Keratinocyte (primary cell): ENCODE results near the gene MCM3AP. TPM values are rescaled to one million over a fixed set of nuclear protein-coding genes. Genes with fewer than 3 reads are reported as not detected.

Experiments
- DNase-seq: peaks from one replicate; pipeline ENCODE4 v3.0.0-alpha.2; 2011; ENCODE audit warnings: low read depth, missing footprints, low spot score
- FAIRE-seq: peaks from 2 replicates; lab custom pipeline; 2011; peaks lifted over from hg19 to GRCh38; lab: Jason Lieb, UNC
- H2AFZ ChIP-seq: 2 replicates; pipeline ENCODE4 v1.6.0; 2012; ENCODE audit warnings: low read length, control low read depth, inconsistent platforms; ENCODE audit not compliant: control insufficient read depth
- H3K27ac ChIP-seq: 2 replicates; pipeline ENCODE4 v1.5.1; 2011; ENCODE audit warnings: low read length; ENCODE audit not compliant: control insufficient read depth, insufficient read depth
- H3K27me3 ChIP-seq: 3 replicates; pipeline ENCODE4 v1.6.0; 2011; ENCODE audit warnings: low read length; ENCODE audit not compliant: control insufficient read depth, insufficient read depth; ENCODE audit errors: extremely low read depth
- H3K36me3 ChIP-seq, 2 experiments: 2 replicates in 1 of 2; 3 replicates in 1 of 2; pipeline ENCODE4 v1.5.1; 2011; ENCODE audit warnings: low read length in 2 of 2, mild to moderate bottlenecking in 1 of 2; ENCODE audit not compliant: control insufficient read depth in 2 of 2, insufficient read depth in 2 of 2; ENCODE audit errors: extremely low read depth in 1 of 2
- H3K4me1 ChIP-seq: 3 replicates; pipeline ENCODE4 v1.5.1; 2011; ENCODE audit warnings: low read length; ENCODE audit not compliant: control insufficient read depth, insufficient read depth; ENCODE audit errors: extremely low read depth
- H3K4me2 ChIP-seq: 3 replicates; pipeline ENCODE4 v1.6.0; 2011; ENCODE audit warnings: low read depth, low read length; ENCODE audit not compliant: control insufficient read depth, insufficient read depth; ENCODE audit errors: extremely low read depth
- H3K4me3 ChIP-seq, 3 experiments: fragments of 200-600 bp in 1 of 3; sonication (generic) in 1 of 3; 2 replicates in 2 of 3; 3 replicates in 1 of 3; pipeline ENCODE4 v1.5.1; 2011 to 2016; ENCODE audit warnings: low read length in 3 of 3, mild to moderate bottlenecking in 3 of 3, control low read depth in 2 of 3, inconsistent platforms in 1 of 3, low read depth in 1 of 3, mixed read lengths in 1 of 3, mixed run types in 1 of 3, moderate library complexity in 1 of 3; ENCODE audit not compliant: control insufficient read depth in 2 of 3, insufficient read depth in 2 of 3; ENCODE audit errors: extremely low read depth in 1 of 3
- H3K79me2 ChIP-seq: 2 replicates; pipeline ENCODE4 v1.6.0; 2012; ENCODE audit warnings: low read length; ENCODE audit not compliant: control insufficient read depth, insufficient read depth
- H3K9ac ChIP-seq: 3 replicates; pipeline ENCODE4 v1.6.0; 2011; ENCODE audit warnings: low read length; ENCODE audit not compliant: control insufficient read depth, insufficient read depth; ENCODE audit errors: extremely low read depth
- H3K9me1 ChIP-seq: 3 replicates; pipeline ENCODE4 v1.6.0; 2011; ENCODE audit warnings: low read length; ENCODE audit not compliant: control insufficient read depth, insufficient read depth; ENCODE audit errors: extremely low read depth
- H3K9me3 ChIP-seq: 2 replicates; pipeline ENCODE4 v1.5.1; 2012; ENCODE audit warnings: low read depth, low read length; ENCODE audit not compliant: control insufficient read depth
- H4K20me1 ChIP-seq: 3 replicates; pipeline ENCODE4 v1.6.0; 2011; ENCODE audit warnings: low read length; ENCODE audit not compliant: control insufficient read depth, insufficient read depth; ENCODE audit errors: extremely low read depth
- EZH2 ChIP-seq: IDR thresholded peaks from one replicate; pipeline ENCODE4 v1.6.1; 2012; ENCODE audit warnings: inconsistent platforms, mild to moderate bottlenecking, low read length, moderate library complexity
- dilution Hi-C: fragments of 300-500 bp; cut with MboI; formaldehyde crosslinking; loops from one replicate; pipeline ENCODE4 v1.7.0; 2020; ENCODE audit warnings: low sequenced_read_pairs; ENCODE audit not compliant: extremely low pct_ligation_motif_present
- polyA plus RNA-seq, 5 experiments: library from polyadenylated mRNA; depleted of rRNA in 3 of 5; stranded (reverse) in 3 of 5; stranded (forward) in 1 of 5; unstranded in 1 of 5; fragments of >200 nt; gene quantifications; 1 replicate in 1 of 5; 2 replicates in 3 of 5; 3 replicates in 1 of 5; pipeline versions ENCODE4 v1.2.1 to v1.2.3, GENCODE V29; 2011 to 2012; ENCODE audit warnings: missing spikeins in 2 of 5, low read depth in 1 of 5, low replicate concordance in 1 of 5
- TF ChIP-seq, protein P1 (sequence below), 3 experiments: IDR thresholded peaks in 1 of 3; conservative IDR thresholded peaks in 1 of 3; optimal IDR thresholded peaks in 1 of 3; 2 replicates in 2 of 3; 3 replicates in 1 of 3; pipeline versions ENCODE3 to v1.5.1; 2011; ENCODE audit warnings: low read length in 3 of 3, mild to moderate bottlenecking in 3 of 3, moderate library complexity in 2 of 3, control low read depth in 1 of 3, inconsistent platforms in 1 of 3; ENCODE audit not compliant: insufficient read depth in 2 of 3; ENCODE audit errors: extremely low read depth in 1 of 3

Gene MCM3AP
- polyA plus RNA-seq, 1 donor (not counting 4 experiments of a cell fraction or from before 2014, with no cell fraction given): 34.3 TPM

- dilution Hi-C loops: no loop called here
- H3K36me3 ChIP-seq: peaks cover 56 to 63% of the 10 kb centered on the region in 2 experiments
- H3K9ac ChIP-seq: no peak overlapping the region
- no peaks in the 10 kb centered on the region for H3K9me3 ChIP-seq
- H3K27me3 ChIP-seq: no peaks in the 10 kb centered on the region
- TF ChIP-seq EZH2: no peak
- TF ChIP-seq, protein P1, sequence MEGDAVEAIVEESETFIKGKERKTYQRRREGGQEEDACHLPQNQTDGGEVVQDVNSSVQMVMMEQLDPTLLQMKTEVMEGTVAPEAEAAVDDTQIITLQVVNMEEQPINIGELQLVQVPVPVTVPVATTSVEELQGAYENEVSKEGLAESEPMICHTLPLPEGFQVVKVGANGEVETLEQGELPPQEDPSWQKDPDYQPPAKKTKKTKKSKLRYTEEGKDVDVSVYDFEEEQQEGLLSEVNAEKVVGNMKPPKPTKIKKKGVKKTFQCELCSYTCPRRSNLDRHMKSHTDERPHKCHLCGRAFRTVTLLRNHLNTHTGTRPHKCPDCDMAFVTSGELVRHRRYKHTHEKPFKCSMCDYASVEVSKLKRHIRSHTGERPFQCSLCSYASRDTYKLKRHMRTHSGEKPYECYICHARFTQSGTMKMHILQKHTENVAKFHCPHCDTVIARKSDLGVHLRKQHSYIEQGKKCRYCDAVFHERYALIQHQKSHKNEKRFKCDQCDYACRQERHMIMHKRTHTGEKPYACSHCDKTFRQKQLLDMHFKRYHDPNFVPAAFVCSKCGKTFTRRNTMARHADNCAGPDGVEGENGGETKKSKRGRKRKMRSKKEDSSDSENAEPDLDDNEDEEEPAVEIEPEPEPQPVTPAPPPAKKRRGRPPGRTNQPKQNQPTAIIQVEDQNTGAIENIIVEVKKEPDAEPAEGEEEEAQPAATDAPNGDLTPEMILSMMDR (optimal IDR thresholded peaks at IDR 0.05 in 1 of 3, IDR thresholded peaks at IDR 0.05 in 1 of 3, conservative IDR thresholded peaks at IDR 0.05 in 1 of 3; ENCODE audit: extremely low read depth in 1 of 3, insufficient read depth in 2 of 3, low read length in 3 of 3): no peak
- H3K27ac ChIP-seq: no peak overlapping the region
- H4K20me1 ChIP-seq: peaks cover 22% of the 10 kb centered on the region
- H3K4me2 ChIP-seq: no peak overlapping the region
- H3K79me2 ChIP-seq: peaks cover 34% of the 10 kb centered on the region
- no peak overlapping the region for H3K4me3 ChIP-seq
- no peak overlapping the region for H2AFZ ChIP-seq
- DNase-seq (no peak), FAIRE-seq (no peak)
- H3K9me1 ChIP-seq: no peaks in the 10 kb centered on the region
- H3K4me1 ChIP-seq: no peaks in the 10 kb centered on the region
Measured at GRCh38 chr21:46212721-46213484, 72.5 kb downstream of the MCM3AP start.

- DNase-seq: no peak
- no peak overlapping the region for H2AFZ ChIP-seq
- no peaks in the 10 kb centered on the region for H3K9me3 ChIP-seq
- no peaks in the 10 kb centered on the region for H3K4me1 ChIP-seq
- H3K79me2 ChIP-seq: peaks cover 27% of the 10 kb centered on the region
- H3K27me3 ChIP-seq: no peaks in the 10 kb centered on the region
- H3K27ac ChIP-seq: no peak overlapping the region
- H4K20me1 ChIP-seq: peaks cover 19% of the 10 kb centered on the region
- dilution Hi-C loops: no loop called here
- peaks cover 65 to 66% of the 10 kb centered on the region in 2 experiments for H3K36me3 ChIP-seq
- FAIRE-seq: no peak
- H3K9ac ChIP-seq: no peak overlapping the region
- TF ChIP-seq EZH2: no peak
- TF ChIP-seq, protein P1 (optimal IDR thresholded peaks at IDR 0.05 in 1 of 3, IDR thresholded peaks at IDR 0.05 in 1 of 3, conservative IDR thresholded peaks at IDR 0.05 in 1 of 3; ENCODE audit: extremely low read depth in 1 of 3, insufficient read depth in 2 of 3, low read length in 3 of 3): no peak
- H3K9me1 ChIP-seq: no peaks in the 10 kb centered on the region
- H3K4me2 ChIP-seq: no peak overlapping the region
- H3K4me3 ChIP-seq: no peak overlapping the region
Measured at GRCh38 chr21:46211786-46212720, 73.4 kb downstream of the MCM3AP start.
